Stimulated activated CD8-positive, alpha-beta memory T cell treated with anti-CD3 and anti-CD28 coated beads, Interleukin-12 subunit alpha, Interleukin-12 subunit beta, amount 100 ng/mL, for 1 hour (primary cell): ENCODE data around the gene DAAM1.

Experiments used
- DNase-seq: peaks from one replicate; pipeline ENCODE4 v3.0.0-alpha.2; 2020; ENCODE audit warnings: low read depth

Gene DAAM1

DNA sequence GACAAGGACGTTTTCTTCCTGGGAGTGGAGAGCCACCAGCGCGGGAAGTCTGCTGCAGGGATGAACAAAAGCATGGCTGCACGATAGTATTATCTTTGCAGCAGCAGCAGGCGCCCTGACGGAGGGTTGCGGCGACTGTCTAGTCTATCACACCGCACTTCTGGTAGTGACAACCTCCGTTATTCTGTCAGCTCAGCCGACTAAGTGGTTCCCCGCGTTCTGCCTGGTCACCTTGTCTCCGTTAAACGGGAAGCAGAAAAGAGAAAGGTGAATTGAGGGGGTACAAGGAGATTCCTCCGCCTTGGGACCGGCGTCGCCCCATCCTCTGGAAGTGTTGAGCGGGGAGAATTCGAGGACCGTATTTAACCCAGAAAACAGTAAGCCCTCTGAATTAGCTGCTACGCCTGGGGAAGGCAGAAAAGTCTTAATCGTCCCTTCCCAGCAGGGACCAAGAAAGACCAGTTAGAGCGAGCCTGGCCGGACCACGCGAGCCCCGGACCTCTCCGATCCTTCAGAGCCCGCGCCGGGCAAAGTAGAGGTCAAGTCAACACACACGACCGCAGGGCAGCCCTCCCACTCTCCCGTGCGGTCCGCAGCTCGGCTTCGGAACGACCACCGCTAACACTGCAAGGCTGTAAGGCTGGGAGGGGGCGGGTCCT lies 536 bp upstream of the DAAM1 start:
- peak; percentile 17 for DNase-seq

DNA sequence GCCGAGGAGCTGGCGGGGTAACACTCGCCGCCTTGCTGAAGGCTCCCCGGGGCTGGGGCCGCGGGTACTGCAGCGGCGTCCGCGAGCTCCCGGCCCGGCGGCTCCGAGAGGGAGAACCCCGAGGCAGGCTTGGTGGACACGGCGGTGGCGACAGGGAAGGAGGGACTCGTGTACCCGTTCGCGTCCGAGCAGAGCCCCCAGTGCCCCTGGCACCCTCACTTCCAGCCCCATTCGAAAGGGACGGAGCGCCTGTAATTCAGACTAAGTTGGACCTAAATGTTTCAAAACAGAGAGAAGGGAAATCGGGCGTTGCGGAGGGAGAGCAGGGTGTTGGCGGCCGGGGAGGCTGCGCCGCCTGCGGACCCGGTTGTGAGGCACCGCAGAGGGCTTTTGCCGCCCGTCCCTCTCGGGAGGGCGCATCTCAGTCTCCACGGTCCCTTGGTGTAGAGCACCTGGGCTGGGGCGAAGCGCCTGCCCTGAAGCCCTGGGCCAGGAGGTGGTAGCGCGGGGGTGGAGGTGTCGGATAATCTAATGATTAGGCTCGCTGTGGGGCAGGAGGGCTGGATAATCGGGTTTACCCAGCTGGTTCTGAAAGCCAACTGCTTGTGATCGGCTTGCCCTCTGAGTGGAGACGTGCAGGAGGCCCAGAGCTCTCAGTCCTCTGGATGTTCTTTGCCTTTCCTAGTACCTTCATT lies 771 bp downstream of the DAAM1 start:
- DNase-seq: peak; percentile 4

DNA sequence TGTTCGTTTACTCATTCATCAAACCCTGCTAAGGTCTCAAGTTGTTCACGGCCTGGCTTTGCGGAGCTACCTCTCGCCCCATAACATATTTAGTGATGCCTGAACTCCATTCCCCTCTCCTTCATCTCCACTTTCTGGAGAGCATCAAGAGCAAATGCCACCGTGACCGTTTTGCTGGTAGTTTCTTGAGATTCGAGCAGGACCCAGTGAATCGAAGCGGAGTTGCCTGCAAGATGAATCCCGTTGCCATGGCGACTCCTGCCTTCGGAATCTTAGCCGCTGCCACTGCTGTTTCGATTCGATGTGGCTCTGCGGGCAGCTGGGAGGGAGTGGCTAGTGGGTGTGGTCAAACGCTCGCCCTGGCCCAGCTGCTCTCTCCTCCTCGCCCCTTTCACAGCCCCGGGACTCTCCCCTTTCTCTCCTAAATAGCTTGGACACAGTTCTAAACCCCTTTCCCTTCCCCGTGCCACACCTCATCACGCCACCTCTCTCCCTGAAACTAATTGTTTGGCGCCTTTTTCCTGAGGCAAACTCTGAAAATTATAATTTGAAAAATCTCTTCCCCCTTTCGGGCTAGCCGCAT lies 1.4 kb downstream of the DAAM1 start:
- peak; percentile 48 for DNase-seq

DNA sequence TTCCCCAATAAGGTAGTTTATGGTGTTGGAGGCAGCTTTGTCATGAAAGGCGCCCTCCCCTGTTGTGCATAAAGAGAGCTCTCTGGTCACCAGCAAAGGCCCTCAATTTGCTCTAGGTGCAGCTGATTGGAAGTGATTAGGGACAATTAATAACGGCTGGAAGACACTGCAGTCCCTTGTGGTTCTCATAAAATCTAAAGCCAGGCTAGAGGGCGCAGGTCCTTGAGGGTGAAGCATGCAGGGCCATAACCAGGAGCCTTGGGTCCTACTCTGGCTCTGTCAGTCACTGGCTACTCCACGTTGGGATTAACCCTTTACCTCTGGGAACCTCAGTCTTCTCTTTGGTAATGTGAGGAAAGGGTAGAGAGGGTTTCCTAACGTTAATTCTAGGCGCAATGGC lies 1.9 kb downstream of the DAAM1 start:
- no peak for DNase-seq

DNA sequence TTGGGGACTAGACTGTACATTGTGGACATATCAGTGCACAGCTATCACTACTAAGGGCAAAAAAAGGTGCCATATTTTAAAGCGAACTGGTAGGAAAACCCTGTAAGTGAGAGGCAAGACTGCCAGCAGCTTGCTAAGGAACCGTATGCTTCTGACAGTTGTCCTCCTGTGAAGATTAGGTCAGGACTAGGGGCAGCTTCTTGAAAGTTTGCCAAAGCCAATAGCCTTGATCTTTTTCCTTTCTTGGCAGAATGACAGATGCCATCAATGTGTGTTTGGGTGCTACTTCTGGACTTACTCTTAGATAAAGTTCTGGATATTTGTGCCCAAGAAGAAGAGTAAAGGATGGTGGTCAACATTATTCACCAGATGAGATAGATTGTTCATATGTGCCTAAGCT lies 7.4 kb downstream of the DAAM1 start:
- no peak for DNase-seq

- no peak for DNase-seq
These were observed 9.3 kb downstream of the DAAM1 start for GRCh38 chr14:59197695-59198262.

- no peak for DNase-seq
These were observed 10.7 kb downstream of the DAAM1 start for GRCh38 chr14:59199205-59199604.

- no peak for DNase-seq
These were observed 11.1 kb downstream of the DAAM1 start for GRCh38 chr14:59199614-59200013.

DNA sequence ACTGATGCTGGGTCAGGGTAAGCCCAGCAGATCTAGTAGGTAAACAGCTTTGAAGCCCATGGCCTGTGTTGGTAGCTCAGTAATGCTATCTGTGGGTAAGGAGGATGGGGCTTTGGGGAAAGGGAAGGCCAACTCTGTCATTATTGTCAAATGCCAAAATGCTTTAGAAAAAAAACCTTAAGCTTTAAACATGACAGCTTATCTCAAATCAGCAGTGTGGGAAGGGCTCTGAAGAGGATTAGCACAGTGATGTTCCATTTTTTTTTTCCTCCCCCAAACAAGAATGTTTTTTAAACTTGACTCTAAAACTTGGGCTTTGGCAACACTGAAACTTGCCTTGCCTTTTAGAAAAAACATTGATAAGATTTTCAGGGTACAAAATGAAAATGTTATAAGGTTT lies 11.7 kb downstream of the DAAM1 start:
- no peak for DNase-seq

GRCh38 chr14:59202031-59202430 lies 13.6 kb downstream of the DAAM1 start:
- DNase-seq: no peak

DNA sequence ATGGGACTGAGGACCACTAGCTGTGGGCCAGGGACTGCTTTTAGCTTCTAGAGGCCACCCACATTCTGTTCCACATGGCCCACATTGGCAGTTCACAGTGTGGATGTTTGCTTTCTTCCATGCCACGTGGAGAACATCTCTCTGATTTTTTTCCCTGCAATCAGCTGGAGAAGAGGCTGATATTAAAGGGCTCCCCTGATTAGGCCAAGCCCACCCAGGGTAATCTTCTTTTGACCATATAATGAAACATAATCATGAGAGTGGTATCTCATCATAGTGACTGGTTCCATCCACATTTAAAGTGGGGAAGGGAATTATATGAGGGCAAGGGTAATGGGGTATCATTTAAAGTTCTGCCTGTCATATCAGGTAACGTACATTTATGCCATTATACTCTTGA lies 15.8 kb downstream of the DAAM1 start:
- no peak for DNase-seq

DNA sequence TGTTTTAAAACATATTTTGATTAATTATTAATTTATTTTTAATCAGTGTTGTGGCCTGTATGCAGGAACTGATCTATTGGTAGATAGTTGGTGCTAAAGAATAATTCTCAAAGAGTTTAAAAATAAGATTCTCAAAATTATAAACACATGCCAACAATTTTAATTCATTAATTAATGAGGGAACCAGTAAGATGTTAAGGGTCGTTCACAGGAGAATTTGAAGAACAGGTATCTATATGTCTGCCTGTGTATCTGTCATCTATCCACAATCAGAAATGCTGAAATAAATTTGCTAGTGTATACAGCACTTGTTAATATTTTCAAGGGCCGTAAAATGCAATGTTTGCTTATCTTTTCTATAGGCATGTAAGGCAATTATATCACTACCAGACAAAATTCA lies 18.4 kb downstream of the DAAM1 start:
- DNase-seq: no peak

DNA sequence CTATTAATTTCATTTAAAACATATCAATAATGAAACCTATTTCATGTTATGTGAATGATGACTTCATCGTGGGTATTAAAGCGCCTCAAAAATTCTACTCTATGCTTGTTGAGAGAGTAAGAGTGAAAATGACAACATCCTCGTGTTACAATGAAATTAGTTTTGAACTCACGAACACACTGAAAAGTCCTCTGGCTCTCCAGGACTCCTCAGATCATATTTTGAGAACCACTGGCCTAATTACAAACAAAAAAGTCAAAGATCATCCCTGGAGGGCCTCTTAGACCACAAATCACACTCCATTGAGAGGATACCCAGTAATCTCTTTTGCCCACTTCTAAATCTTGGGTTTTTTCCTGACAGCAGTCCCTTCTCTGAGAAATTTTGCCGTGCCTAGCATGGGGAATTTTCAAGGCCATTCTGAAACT lies 19.1 kb downstream of the DAAM1 start:
- no peak for DNase-seq

- DNase-seq: no peak
These were observed 19.9 kb downstream of the DAAM1 start for GRCh38 chr14:59208224-59208814.

DNA sequence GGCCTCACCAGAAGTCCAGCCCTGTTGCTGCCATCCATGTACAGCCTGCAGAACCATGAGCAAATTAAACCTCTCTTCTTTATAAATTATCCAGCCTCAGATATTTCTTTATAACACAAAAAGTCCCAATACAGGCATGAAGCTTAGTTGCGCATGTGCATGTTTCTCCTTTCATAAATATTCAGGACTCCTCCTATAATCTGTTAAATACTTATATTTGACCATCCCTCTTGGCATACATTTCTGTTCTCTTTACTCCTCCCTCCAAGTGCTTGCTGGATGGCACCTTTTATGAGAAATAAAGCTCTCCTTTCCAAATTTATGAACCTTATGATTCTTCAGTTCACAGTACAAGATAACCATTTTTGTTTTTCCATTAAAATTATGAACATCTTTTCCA lies 20.5 kb downstream of the DAAM1 start:
- no peak for DNase-seq

- DNase-seq: no peak
These were observed 22.2 kb downstream of the DAAM1 start for GRCh38 chr14:59210621-59211020.

- no peak for DNase-seq
These were observed 25.2 kb downstream of the DAAM1 start for GRCh38 chr14:59213368-59214315.

DNA sequence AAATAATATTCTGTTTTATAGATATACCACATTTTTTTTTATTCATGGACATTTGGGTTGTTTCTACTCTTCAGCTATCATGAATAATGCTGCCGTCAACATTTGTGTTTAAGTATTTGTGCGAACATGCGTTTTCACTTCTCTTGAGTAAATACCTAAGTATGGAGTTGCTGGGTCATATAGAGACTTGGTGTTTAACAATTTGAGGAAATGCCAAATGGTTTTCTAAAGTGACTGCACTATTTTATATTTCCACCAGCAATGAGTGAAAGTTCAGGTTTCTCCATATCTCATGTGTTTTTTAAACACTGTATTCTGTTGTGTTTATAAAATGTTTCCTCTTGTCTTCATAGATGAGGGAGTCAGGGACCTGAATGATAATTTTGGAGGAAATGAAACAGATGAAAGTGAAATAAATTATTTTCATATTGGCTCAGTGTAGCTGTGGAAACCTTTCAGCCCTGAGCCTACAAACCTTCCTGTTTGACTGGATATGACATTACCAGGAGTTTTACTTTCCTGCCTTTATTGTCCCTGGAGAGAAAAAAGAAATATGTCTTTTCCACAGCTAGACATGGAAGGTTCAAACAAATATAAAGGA lies 26.3 kb downstream of the DAAM1 start:
- DNase-seq: no peak

DNA sequence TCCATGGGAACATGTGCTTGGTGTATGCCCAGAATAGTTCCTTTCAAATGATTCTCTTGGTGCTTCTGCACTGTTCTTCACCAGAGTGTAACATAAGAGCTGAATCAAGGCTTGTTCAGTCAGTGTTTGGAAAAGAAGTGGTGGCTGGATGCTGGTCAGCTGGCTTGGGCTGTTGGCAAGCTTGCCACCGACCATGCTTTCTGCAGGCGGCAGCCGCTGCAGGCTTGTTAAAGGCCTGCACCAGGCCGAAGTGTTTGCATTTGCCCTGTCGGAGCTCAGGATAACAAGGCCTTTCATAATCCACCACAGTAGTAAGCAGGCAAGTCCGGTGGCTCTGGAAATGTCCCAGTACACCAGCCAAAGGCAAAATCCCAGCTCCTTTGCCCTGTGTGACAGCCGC lies 26.9 kb downstream of the DAAM1 start:
- DNase-seq: no peak

DNA sequence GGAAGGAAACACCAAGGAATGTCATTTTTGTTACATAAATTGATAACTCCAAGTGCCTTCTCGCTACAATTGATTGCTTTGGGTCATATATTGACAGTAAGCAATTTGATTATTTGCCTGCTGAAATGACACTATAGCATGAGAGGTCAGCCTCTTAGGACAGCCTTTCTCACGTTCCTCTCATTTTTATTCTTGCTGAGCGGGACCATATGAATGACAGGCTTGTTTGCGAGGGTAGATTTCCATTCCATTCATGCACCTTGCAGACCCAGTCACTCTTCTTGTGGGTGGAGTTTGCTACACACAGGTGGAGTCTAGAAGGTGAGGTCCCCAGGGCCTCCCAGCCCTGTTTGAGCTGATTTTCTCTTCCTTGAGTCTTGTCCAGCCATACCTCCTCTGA lies 27.3 kb downstream of the DAAM1 start:
- no peak for DNase-seq

DNA sequence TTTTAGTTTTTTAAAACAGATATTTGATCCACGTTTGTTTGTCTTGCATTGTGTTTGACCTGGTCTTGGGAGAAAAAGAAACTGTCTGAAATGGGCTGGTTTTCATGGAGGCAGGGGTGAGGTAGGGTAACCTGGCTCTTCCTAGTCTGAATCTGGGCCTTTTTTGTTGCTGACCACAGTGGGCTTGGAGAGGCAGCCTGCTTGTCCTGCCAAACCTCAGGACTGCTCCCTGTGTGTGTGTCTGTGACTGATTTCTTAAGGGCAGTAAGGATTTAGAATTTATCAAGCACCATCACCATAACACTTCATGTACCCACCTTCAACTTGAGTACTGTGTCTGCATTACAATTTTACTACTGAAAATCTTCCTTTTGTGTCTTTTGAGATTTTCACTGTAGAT lies 28.5 kb downstream of the DAAM1 start:
- DNase-seq: no peak
